Measurements from ENCODE around the gene THRSP.
"Not testable (repeated sequence)": the region's sequence is repeated elsewhere in the genome, so short reads cannot be mapped to it uniquely, and the experiment has no call there.

Gene THRSP, protein sequence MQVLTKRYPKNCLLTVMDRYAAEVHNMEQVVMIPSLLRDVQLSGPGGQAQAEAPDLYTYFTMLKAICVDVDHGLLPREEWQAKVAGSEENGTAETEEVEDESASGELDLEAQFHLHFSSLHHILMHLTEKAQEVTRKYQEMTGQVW

DNA sequence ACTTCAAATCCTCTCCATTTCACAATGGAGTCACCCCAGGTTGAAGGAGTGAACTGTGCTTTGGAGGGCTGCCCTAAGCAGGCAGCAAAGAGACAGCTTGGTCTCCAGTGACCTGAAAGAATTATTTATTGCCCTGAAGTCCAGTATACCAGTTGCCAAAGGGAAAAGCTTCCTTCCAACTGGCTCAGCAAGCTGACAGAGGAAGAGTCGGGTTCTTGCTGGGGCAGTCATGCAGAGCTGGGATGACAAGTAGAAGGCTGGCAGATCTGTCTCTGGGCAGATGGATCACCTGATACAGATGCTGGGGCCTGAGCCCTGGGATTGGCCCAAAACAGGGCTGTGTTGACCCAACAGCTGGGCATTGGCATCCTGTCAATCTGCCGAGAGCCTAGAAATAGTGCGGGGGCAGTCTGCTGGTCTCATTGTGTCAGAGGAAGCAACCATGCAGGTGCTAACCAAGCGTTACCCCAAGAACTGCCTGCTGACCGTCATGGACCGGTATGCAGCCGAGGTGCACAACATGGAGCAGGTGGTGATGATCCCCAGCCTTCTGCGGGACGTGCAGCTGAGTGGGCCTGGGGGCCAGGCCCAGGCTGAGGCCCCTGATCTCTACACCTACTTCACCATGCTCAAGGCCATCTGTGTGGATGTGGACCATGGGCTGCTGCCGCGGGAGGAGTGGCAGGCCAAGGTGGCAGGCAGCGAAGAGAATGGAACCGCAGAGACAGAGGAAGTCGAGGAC is at the start of gene THRSP:
TSS of gene THRSP (plus strand) at position 422 of the 742 bp plus-strand sequence. CDS start at position 443, 21 bp downstream.
- in situ Hi-C loops (cut with HindIII; ENCODE audit: low sequenced_read_pairs) = no loop called here

DNA sequence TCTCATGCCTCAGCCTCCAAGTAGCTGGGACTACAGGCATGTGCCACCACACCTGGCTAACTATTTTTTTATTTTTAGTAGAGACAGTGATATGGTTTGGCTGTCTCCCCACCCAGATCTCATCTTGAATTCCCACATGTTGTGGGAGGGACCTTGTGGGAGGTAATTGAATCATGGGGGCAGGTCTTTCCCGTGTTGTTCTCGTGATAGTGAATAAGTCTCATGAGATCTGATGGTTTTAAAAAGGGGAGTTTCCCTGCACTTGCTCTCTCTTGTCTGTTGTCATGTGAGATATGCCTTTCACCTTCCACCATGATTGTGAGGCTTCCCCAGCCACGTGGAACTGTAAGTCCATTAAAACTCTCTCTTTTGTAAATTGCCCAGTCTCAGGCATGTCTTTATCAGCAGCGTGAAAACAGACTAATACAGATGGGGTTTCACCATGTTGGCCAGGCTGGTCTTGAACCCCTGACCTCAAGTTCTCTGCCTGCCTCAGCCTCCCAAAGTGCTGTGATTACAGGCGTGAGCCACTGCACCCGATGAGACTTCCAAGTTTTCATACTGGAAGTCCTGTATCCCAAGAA is 48.6 kb upstream of the THRSP start:
- in situ Hi-C loops (cut with HindIII; ENCODE audit: low sequenced_read_pairs) = not testable (repeated sequence)

GRCh38 chr11:78015878-78016277 is 47.8 kb upstream of the THRSP start:
- in situ Hi-C loops (cut with HindIII; ENCODE audit: low sequenced_read_pairs) = no loop called here

- in situ Hi-C loops (cut with HindIII; ENCODE audit: low sequenced_read_pairs) = no loop called here
Measured at GRCh38 chr11:78019808-78020207, 43.9 kb upstream of the THRSP start.

DNA sequence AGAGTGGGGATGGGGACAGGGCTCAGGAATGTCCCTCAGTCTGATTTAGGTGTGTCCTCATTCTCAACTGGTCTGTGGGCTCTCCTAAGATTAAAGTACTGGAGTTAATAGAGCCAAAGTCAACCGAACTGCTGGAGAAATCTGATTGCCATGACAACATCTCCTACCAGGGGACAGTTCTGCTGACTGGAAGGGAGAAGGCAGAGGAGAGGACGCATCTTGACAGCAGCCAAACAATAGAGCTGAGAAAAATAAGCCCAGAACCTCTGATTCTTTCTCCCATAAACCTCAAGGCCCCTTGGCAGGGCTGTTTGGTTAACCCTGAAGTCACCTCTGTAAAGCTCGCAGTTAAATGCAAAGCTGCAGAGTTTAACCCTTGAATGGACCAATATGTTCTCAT is 43.4 kb upstream of the THRSP start:
- in situ Hi-C loops (cut with HindIII; ENCODE audit: low sequenced_read_pairs) = no loop called here

- in situ Hi-C loops (cut with HindIII; ENCODE audit: low sequenced_read_pairs) = no loop called here
Measured at GRCh38 chr11:78021611-78022010, 42.0 kb upstream of the THRSP start.

- in situ Hi-C loops (cut with HindIII; ENCODE audit: low sequenced_read_pairs) = no loop called here
Measured at GRCh38 chr11:78022397-78023396, 41.0 kb upstream of the THRSP start, which contains the start of gene KCTD14. TSS of gene KCTD14 (minus strand) at chr11:78023276. CDS start at chr11:78023249, 27 bp downstream.

DNA sequence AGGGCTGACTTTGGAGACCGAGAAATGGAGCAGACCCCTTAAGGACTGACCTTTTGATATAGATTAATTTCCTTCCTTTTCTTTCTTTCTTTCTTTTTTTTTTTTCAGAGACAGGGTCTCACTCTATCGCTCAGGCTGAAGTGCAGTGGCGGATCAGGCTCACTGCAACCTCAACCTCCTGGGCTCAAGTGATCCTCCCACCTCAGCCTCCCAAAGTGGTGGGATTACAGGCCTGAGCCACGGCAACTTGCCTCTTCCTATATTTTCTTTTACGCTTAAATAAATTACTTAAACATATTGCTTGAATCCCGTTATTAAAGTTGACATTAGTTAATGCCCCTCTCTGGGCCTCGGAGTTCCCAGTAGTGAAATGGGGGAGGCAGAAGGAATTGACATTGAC is 40.2 kb upstream of the THRSP start:
- in situ Hi-C loops (cut with HindIII; ENCODE audit: low sequenced_read_pairs) = no loop called here

DNA sequence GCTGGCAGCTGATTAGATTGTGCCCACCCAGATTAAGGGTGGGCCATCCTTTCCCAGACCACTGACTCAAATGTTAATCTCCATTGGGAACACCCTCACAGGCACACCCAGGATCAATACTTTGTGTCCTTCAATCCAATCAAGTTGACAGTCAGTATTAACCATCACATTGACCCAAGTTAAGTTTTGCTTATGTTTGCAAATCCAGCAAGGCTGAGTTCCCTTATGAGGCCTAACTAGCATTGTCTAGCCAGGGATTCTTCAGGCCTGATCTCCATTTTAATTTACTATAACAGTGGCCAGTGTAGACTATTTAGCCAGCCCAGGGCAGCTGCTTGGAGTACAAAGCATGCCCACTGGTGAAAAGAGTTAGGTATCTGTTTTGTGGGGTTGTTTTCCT is 38.3 kb upstream of the THRSP start:
- in situ Hi-C loops (cut with HindIII; ENCODE audit: low sequenced_read_pairs) = no loop called here

DNA sequence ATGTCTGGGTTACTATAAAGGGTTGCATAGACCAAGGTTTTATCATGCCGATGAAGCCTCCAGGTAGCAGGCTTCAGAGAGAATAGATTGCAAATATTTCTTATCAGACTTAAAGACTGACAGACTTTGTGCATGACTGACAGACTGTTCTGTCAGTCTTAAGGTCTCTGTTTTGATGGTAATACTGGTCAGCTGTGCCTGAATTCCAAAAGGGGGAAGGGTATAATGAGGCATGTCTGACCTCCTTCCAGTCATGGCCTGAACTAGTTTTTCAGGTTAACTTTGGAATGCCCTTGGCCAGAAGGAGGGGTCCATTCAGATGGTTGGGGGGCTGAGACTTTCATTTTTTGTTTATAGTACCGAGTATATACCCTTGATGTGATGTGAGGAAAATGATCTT is 35.9 kb upstream of the THRSP start:
- in situ Hi-C loops (cut with HindIII; ENCODE audit: low sequenced_read_pairs) = no loop called here

DNA sequence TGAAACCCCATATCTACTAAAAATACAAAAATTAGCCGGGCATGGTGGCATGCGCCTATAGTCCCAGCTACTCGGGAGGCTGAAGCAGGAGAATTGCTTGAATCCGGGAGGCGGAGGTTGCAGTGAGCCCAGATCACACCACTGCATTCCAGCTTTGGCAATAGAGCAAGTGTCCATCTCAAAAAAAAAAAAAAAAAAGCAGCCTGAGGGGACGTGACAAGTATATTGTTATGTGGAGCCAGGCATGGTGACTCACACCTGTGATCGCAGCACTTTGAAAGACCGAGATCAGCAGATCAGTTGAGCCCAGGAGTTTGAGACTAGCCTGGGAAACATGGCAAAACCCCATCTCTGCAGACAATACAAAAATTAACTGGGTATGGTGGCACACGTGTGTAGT is 35.2 kb upstream of the THRSP start:
- in situ Hi-C loops (cut with HindIII; ENCODE audit: low sequenced_read_pairs) = not testable (repeated sequence)

DNA sequence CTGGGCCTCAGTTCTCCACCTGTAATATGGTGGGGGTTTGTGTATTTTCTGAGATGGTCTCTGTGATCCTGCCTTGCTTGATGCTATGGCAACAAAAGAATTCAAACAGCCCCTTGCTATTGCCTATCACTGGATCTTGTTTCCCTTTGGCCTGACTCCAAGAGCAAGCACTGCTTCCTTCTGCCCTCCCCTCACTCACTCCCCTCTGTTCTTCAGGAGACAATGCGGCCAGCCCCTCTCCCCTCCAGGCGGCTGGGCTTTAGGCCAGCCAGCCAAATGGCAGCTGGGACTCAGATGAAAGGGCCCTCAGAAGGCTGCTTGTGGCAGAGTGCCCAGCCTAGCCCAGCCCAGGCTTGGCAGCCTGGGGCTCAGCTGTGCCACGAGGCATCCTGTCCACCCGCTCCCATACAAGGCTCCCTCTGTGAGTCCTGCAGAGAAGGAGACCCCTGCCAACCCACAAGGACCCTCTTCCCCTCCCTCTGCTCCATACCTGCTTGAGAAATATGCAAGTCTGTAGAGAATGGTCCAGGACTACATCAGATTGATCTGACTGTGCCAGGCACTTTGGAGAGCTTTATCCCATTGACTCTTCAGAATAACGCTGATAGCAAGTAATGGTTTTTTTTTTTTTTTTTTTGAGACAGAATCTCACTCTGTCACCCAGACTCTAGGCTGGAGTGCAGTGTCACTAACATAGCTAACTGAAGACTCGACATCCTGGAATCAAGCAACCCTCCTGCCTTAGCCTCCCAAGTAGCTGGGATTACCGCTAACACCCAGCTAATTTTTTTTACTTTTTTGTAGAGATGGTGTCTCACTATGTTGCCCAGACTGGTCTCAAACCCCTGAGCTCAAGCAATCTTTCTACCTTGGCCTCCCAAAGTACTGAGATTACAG is 33.0 kb upstream of the THRSP start:
- in situ Hi-C loops (cut with HindIII; ENCODE audit: low sequenced_read_pairs) = no loop called here

DNA sequence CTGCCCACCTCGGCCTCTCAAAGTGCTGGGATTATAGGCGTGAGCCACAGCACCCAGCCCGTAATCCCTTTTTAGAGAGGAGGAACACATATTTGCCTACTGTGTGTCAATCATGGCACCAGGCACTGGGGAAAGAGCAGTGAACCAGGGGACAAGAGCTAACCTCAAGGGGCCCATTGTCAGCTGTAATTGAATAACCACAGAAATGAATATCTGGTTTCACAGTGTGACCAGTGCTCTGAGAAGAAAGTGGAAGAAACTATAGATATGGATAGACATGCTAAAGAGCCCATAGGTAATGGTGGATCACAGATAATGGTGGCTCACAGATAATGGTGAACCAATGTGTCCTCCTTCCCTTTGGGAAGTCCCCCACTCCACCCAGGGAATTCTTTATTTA is 32.0 kb upstream of the THRSP start:
- in situ Hi-C loops (cut with HindIII; ENCODE audit: low sequenced_read_pairs) = no loop called here

DNA sequence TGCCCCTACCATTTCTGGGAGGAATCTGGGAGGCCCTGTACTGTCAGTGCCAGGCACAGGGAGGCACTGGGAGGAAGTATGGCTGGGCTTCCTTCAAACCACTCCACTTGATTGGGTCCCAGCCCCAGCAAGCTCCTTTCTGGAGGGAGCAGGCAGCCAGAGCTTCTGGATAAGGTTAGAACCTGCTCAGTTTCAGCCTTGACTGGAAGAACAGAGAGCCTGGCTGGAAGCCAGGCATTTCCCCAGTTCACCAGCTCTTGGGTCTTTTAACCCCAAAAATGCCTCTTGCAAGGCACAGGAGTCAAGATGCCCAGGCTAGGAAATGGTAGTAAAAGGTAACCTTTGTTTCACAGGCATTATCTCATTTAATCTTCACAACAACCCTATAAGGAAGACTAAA is 31.6 kb upstream of the THRSP start:
- in situ Hi-C loops (cut with HindIII; ENCODE audit: low sequenced_read_pairs) = no loop called here

GRCh38 chr11:78033040-78033439 is 30.6 kb upstream of the THRSP start:
- in situ Hi-C loops (cut with HindIII; ENCODE audit: low sequenced_read_pairs) = no loop called here

DNA sequence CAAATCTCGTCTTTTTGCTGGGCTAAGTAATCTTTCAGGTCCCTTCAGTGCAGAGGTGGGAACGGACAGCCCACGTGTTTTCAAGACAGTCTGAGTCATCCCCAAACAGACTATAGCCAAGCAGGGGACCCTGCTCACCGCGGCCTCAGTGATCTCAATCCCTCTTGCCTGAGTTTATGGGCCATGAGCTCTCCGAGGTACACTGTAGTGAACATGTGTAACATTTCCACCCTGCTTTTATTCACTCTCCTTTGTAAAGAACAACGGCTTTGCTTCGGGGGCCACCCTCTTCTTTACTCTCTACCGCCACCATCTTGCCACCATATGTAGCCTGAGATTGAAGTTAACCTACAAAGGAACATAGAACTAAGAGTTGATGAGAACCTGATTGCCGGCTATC is 29.0 kb upstream of the THRSP start:
- in situ Hi-C loops (cut with HindIII; ENCODE audit: low sequenced_read_pairs) = no loop called here

DNA sequence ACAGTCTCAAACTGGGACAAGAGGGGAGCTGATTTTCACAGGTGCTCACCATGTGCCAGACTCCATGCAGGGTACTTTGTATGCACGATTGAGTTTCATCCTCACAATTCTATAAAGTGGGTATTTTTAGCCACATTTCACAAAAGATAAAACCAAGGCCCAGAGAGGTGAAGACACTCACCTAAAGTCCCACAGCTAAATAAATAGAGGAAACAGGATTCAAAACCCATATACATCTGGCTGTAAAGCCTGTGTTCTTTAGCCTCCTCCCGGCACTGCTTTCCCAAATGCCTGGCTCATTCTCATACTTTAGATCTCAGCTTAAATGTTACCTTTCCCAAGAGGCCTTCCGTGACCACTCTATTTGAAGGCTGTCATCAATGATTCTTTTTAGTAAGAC is 27.3 kb upstream of the THRSP start:
- in situ Hi-C loops (cut with HindIII; ENCODE audit: low sequenced_read_pairs) = no loop called here

- in situ Hi-C loops (cut with HindIII; ENCODE audit: low sequenced_read_pairs) = no loop called here
Measured at GRCh38 chr11:78037056-78037455, 26.6 kb upstream of the THRSP start.

GRCh38 chr11:78037825-78038620 is 25.6 kb upstream of the THRSP start:
- in situ Hi-C loops (cut with HindIII; ENCODE audit: low sequenced_read_pairs) = no loop called here

All from endothelial cell of hepatic sinusoid (primary cell).